ENCODE measurements around the gene CASK.

- TF ChIP-seq POLR2AphosphoS5 (IDR thresholded peaks at IDR 0.05; ENCODE audit: borderline replicate concordance, low read depth, low read length) (no peak), FOXP2 (optimal IDR thresholded peaks at IDR 0.05; ENCODE audit: control extremely low read depth, extremely low read length, insufficient read depth) (no peak), EZH2 (IDR thresholded peaks at IDR 0.05) (no peak)
These were observed 451.0 kb downstream of the CASK start for GRCh38 chrX:41472231-41472815.
